Calu3 (cell line): ENCODE measurements around the gene SRP14. TPM values are rescaled to one million over a fixed set of nuclear protein-coding genes. Genes with fewer than 3 reads are reported as not detected.

Source experiments
- BruUV-seq: library from RNA; stranded (reverse); fragments of 400-500 nt; replicated peaks from 2 replicates; lab custom pipeline; 2021; lab: Mats Ljungman, UMichigan
- CTCF ChIA-PET: fragments of 300-600 bp; sonication (Branson Sonifier 250); formaldehyde crosslinking; loops from one replicate; lab custom pipeline; 2022; ENCODE audit warnings: antibody characterized with exemption; lab: Charles Lee
- DNase-seq: peaks from one replicate; pipeline ENCODE4 v3.0.0; 2022
- H3K27ac Mint-ChIP-seq: one replicate; pipeline ENCODE4 v1.8.0; 2022; ENCODE audit warnings: mixed read lengths; ENCODE audit not compliant: unreplicated experiment
- H3K27me3 Mint-ChIP-seq: one replicate; pipeline ENCODE4 v1.8.0; 2022; ENCODE audit warnings: mixed read lengths; ENCODE audit not compliant: unreplicated experiment
- H3K36me3 Mint-ChIP-seq: one replicate; pipeline ENCODE4 v1.8.0; 2022; ENCODE audit warnings: mild to moderate bottlenecking, moderate library complexity, mixed read lengths; ENCODE audit not compliant: insufficient read depth, unreplicated experiment
- H3K4me1 Mint-ChIP-seq: one replicate; pipeline ENCODE4 v1.8.0; 2022; ENCODE audit warnings: mild to moderate bottlenecking, low read depth, mixed read lengths; ENCODE audit not compliant: unreplicated experiment
- H3K4me3 Mint-ChIP-seq: one replicate; pipeline ENCODE4 v1.8.0; 2022; ENCODE audit warnings: mild to moderate bottlenecking, low read depth, moderate library complexity, mixed read lengths; ENCODE audit not compliant: unreplicated experiment
- H3K9me3 Mint-ChIP-seq: one replicate; pipeline ENCODE4 v1.8.0; 2022; ENCODE audit warnings: low read depth, mixed read lengths; ENCODE audit not compliant: unreplicated experiment
- intact Hi-C: fragments of 100-400 bp; cut with micrococcal nuclease; formaldehyde crosslinking; loops from one replicate; pipeline ENCODE4 v1.10.0; 2022; ENCODE audit not compliant: unreplicated experiment
- total RNA-seq: library from RNA; stranded (reverse); gene quantifications from 2 replicates; pipeline ENCODE4 v1.2.3, GENCODE V29; 2022
- TF ChIP-seq, protein P1 (sequence below): fragments of 200-600 bp; IDR thresholded peaks from one replicate; pipeline ENCODE4 v1.8.0; 2022; ENCODE audit warnings: antibody characterized with exemption; ENCODE audit not compliant: unreplicated experiment

Gene SRP14
- total RNA-seq, 1 experiment from 2014 or later, result 113 TPM

DNA sequence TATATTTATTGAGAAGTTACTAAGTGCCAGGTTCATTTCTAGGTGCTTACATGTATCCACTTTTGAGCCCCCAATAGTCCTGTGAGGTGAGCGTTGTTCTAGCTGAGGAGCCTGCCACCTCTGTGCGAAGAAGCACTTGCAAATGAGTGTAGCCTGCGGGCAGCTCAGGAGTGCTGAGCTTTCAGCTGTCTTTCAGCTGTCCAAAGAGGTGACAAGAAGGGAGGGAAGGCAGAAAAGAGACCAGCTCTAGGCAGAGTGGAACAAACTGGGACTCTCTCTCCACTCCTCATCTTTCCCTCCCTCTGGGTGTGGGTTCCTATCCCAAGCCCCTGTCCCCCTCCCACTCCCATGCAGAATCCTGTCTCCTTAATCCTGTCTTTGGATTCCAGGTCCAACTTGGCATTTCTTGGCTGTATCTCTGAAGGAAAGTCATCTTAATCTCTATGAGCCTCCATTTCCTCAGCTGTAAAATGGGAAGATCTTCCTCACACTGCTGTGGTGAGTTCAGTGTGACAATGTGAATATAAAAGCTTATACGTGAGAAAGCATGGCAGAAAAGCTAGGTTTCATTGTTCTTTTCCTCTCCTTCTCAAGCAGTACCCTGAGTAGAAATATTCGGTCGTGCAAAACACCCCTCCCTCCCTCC is 6.7 kb upstream of the SRP14 start:
- H3K27ac Mint-ChIP-seq, result no peak overlapping the region
- CTCF ChIA-PET, result interaction anchor here (1.2 to 3.9 kb wide), 4 partner anchors 59 to 228 kb away, joined by 3 to 75 read pairs (median 10); partner anchors contain the start of gene BMF
- no peak overlapping the region for H3K4me3 Mint-ChIP-seq
- intact Hi-C loops, result loop anchor here (1.0 to 5.0 kb wide), 3 partner anchors 62 to 227 kb away; partner anchors contain the start of gene BUB1B
- H3K36me3 Mint-ChIP-seq, result peaks cover 5% of the 10 kb centered on the region
- H3K4me1 Mint-ChIP-seq, result peaks cover 10% of the 10 kb centered on the region
- no peaks in the 10 kb centered on the region for H3K27me3 Mint-ChIP-seq
- H3K9me3 Mint-ChIP-seq, result peaks cover 2% of the 10 kb centered on the region
- no TSS peak for BruUV-seq
- TF ChIP-seq, protein P1, sequence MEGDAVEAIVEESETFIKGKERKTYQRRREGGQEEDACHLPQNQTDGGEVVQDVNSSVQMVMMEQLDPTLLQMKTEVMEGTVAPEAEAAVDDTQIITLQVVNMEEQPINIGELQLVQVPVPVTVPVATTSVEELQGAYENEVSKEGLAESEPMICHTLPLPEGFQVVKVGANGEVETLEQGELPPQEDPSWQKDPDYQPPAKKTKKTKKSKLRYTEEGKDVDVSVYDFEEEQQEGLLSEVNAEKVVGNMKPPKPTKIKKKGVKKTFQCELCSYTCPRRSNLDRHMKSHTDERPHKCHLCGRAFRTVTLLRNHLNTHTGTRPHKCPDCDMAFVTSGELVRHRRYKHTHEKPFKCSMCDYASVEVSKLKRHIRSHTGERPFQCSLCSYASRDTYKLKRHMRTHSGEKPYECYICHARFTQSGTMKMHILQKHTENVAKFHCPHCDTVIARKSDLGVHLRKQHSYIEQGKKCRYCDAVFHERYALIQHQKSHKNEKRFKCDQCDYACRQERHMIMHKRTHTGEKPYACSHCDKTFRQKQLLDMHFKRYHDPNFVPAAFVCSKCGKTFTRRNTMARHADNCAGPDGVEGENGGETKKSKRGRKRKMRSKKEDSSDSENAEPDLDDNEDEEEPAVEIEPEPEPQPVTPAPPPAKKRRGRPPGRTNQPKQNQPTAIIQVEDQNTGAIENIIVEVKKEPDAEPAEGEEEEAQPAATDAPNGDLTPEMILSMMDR, result no peak
- no peak for DNase-seq

DNA sequence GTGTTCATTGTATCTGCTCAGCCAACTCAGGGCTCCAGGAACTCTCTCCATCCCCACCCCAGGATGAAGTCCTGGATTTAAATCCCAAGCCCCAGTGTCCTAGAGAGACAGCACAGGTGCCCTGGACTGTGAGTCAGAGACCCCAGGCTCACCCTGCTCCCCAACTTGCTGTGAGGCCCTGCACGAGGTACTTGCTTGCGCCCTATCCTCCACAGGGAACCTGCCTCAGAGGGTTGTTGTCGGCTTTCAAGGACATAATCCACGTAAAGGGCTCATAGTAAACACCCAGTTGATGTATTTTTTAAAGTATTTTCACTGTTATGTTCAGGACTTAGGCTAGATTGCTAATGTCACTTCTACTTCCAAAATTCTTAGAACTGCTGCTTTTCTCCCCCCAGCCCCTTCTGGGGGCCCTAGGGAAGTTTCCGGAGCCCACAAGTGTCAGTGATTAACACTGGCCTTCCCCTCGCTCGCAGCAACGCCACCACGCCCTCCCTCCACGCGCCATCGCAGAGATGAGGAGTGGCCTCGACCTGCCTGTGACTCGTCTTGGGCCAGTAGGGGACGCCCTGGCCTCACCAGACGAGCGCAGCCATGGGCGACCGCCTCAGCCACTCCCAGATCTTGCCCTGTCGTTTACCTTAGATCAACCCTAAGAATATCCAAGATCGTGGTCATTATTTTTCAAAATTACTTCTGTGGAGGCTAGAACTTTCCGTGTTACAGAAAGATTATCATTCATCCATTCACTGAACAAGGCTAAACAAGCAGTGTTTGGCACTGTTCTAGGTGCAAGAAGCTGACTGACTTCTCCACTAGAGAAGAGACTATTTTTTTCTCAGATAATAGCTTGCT is 6.0 kb upstream of the SRP14 start:
- H3K36me3 Mint-ChIP-seq, result peaks cover 1% of the 10 kb centered on the region
- no peak overlapping the region for H3K4me3 Mint-ChIP-seq
- intact Hi-C loops, result loop anchor here (1.0 to 5.0 kb wide), 3 partner anchors 62 to 227 kb away; partner anchors contain the start of gene BUB1B
- no TSS peak for BruUV-seq
- DNase-seq, result peak; percentile 82
- CTCF ChIA-PET, result interaction anchor here (1.2 to 3.9 kb wide), 4 partner anchors 60 to 229 kb away, joined by 3 to 75 read pairs (median 10); partner anchors contain the start of gene BMF
- H3K27me3 Mint-ChIP-seq, result no peaks in the 10 kb centered on the region
- TF ChIP-seq, protein P1, result no peak
- no peak overlapping the region for H3K27ac Mint-ChIP-seq
- peaks cover 10% of the 10 kb centered on the region for H3K4me1 Mint-ChIP-seq
- no peaks in the 10 kb centered on the region for H3K9me3 Mint-ChIP-seq

DNA sequence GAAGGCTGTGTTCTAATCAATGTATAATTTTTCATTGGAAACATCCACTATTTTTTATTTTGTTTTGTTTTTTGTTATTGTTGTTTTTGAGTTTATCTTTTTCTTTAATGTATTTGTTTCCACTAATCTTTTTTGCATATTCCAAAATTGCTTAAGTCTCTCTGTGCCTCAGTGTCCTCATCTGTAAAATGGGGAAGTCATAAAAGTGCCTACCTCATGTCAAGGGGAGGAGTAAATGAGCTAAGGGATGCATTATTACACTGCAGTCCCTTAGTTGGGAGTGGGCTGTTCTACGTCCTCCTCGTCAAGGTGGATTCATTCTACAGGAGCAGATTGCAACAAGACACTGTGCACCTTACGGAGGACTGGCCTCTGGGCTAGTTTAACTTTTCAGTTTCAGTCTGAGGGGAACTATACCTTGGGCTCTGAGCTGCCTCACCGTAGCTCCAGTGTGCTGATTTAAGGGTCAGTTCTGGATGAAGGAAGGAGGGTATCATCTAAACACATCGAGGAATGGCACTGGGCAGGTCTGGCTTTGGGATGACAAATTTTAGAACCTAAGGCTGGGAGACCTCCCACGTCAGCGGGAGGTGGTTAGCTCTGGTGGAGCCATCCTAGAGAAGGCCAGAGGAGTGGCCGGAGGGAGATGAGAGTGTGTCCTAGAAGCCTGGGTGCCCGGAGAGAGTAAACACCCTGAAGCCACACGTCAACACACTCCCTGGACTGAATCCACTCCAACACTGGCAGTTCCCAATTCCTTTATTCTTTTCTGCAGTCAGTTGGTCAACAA is 5.1 kb upstream of the SRP14 start:
- H3K4me3 Mint-ChIP-seq, result no peak overlapping the region
- BruUV-seq, result no TSS peak
- H3K36me3 Mint-ChIP-seq, result peaks cover 5% of the 10 kb centered on the region
- intact Hi-C loops, result no loop called here
- CTCF ChIA-PET, result interaction anchor here (1.4 kb wide), 1 partner anchor 63 kb away, joined by 5 read pairs; no protein-coding TSS in a partner anchor
- no peak for DNase-seq
- H3K4me1 Mint-ChIP-seq, result peaks cover 10% of the 10 kb centered on the region
- no peaks in the 10 kb centered on the region for H3K27me3 Mint-ChIP-seq
- TF ChIP-seq, protein P1, result no peak
- H3K27ac Mint-ChIP-seq, result no peak overlapping the region
- H3K9me3 Mint-ChIP-seq, result no peaks in the 10 kb centered on the region

- no peak for DNase-seq
- Mint-ChIP-seq H3K27ac (no peak overlapping the region), H3K9me3 (no peaks in the 10 kb centered on the region), H3K4me3 (no peak overlapping the region), H3K4me1 (peaks cover 5% of the 10 kb centered on the region), H3K36me3 (peaks cover 16% of the 10 kb centered on the region), H3K27me3 (no peaks in the 10 kb centered on the region)
- TF ChIP-seq, protein P1, result no peak
- CTCF ChIA-PET, result interaction anchor here (1.4 kb wide), 1 partner anchor 64 kb away, joined by 5 read pairs; no protein-coding TSS in a partner anchor
- BruUV-seq, result no TSS peak
- intact Hi-C loops, result no loop called here
Observed at GRCh38 chr15:40042791-40043320, 3.9 kb upstream of the SRP14 start.
